ENCODE data around the gene ITPRID2. TPM values are rescaled to one million over a fixed set of nuclear protein-coding genes. Genes with fewer than 3 reads are reported as not detected.
A peak's percentile ranks its signal among the peaks of the same experiment; 100 is the strongest.

ITPRID2 gene
- total and polyA plus RNA-seq, 2 of the 4 experiments (the other 2 are of a cell fraction): 74.1 to 187 TPM

- TF ChIP-seq, protein P1, sequence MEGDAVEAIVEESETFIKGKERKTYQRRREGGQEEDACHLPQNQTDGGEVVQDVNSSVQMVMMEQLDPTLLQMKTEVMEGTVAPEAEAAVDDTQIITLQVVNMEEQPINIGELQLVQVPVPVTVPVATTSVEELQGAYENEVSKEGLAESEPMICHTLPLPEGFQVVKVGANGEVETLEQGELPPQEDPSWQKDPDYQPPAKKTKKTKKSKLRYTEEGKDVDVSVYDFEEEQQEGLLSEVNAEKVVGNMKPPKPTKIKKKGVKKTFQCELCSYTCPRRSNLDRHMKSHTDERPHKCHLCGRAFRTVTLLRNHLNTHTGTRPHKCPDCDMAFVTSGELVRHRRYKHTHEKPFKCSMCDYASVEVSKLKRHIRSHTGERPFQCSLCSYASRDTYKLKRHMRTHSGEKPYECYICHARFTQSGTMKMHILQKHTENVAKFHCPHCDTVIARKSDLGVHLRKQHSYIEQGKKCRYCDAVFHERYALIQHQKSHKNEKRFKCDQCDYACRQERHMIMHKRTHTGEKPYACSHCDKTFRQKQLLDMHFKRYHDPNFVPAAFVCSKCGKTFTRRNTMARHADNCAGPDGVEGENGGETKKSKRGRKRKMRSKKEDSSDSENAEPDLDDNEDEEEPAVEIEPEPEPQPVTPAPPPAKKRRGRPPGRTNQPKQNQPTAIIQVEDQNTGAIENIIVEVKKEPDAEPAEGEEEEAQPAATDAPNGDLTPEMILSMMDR (conservative IDR thresholded peaks at IDR 0.05; ENCODE audit: low read depth, low read length): no peak
- TF ChIP-seq MXI1 (IDR thresholded peaks at IDR 0.05; ENCODE audit: borderline replicate concordance, low read depth, low read length) (no peak), RAD21 (IDR thresholded peaks at IDR 0.05; ENCODE audit: low read length) (no peak), CHD1 (IDR thresholded peaks at IDR 0.05; ENCODE audit: low read depth, low read length) (no peak)
- no TSS peak for BruUV-seq (replicated peaks)
- CTCF ChIA-PET: no interaction called here
Measured at GRCh38 chr2:181911830-181912229, 20.3 kb downstream of the ITPRID2 start.

More at GRCh38 chr2:181911830-181912229, 20.3 kb downstream of the ITPRID2 start:
- H3K4me2 ChIP-seq (ENCODE audit: low read depth, low read length): no peak overlapping the region
- no peaks in the 10 kb centered on the region for H3K9me3 ChIP-seq (ENCODE audit: control insufficient read depth, insufficient read depth, low read length)
- H2BK20ac ChIP-seq (ENCODE audit: low read depth, low read length): no peak overlapping the region
- H2AK5ac ChIP-seq (ENCODE audit: low read depth, low read length): no peak overlapping the region
- no peak overlapping the region for H3K4me3 ChIP-seq (ENCODE audit: insufficient read depth, low read depth, low read length)
- WGBS, 2 experiments (ENCODE audit: extremely low coverage in 2 of 2, insufficient read length in 1 of 2): no CpG with 5 or more reads among the region's 2 CpGs
- H3K9me1 ChIP-seq (ENCODE audit: insufficient read depth, low read length): peaks cover 10% of the 10 kb centered on the region
- H2AK9ac ChIP-seq (replicated peaks; ENCODE audit: low read depth, low read length, poor library complexity): no peak overlapping the region
- no peak overlapping the region for H4K5ac ChIP-seq (ENCODE audit: low read depth, low read length)
- no peak overlapping the region for H2BK120ac ChIP-seq (ENCODE audit: low read depth, low read length)
- H3K18ac ChIP-seq (ENCODE audit: low read depth, low read length): no peak overlapping the region
- peaks cover 24% of the 10 kb centered on the region for H3K36me3 ChIP-seq (ENCODE audit: control insufficient read depth, insufficient read depth, low read length)
- H2BK15ac ChIP-seq (ENCODE audit: low read depth, low read length): no peak overlapping the region
- H4K20me1 ChIP-seq (ENCODE audit: insufficient read depth, low read length): peaks cover 2% of the 10 kb centered on the region; the same call in 1 of the 2 replicates
- no peaks in the 10 kb centered on the region for H3K27me3 ChIP-seq (ENCODE audit: control insufficient read depth, insufficient read depth, low read length)
- peak overlapping the region; percentile 1 for H2BK5ac ChIP-seq (ENCODE audit: low read depth, low read length, poor library complexity, severe bottlenecking)
- H3K4me1 ChIP-seq (ENCODE audit: control insufficient read depth, insufficient read depth, low read length): peaks cover 8% of the 10 kb centered on the region
- H3K23ac ChIP-seq (ENCODE audit: low read depth, low read length): no peak overlapping the region
- H4K8ac ChIP-seq (ENCODE audit: low read depth in 2 of 2, low read length in 2 of 2): no peak overlapping the region
- H3K27ac ChIP-seq (ENCODE audit: insufficient read depth, low read length): no peak overlapping the region
- in situ Hi-C loops (cut with MboI; ENCODE audit: low sequenced_read_pairs): loop anchor here (25.0 kb wide), 1 partner anchor 750 kb away; no protein-coding TSS in a partner anchor
- intact Hi-C loops (cut with micrococcal nuclease): loop anchor here (1.0 kb wide), 1 partner anchor 8 kb away; no protein-coding TSS in a partner anchor
- H3K14ac ChIP-seq (replicated peaks; ENCODE audit: low read depth, low read length): no peak overlapping the region
- H3K4ac ChIP-seq (ENCODE audit: low read depth, low read length): no peak overlapping the region
- ATAC-seq (ENCODE audit: low read depth): no peak
- no peak overlapping the region for H3K9ac ChIP-seq (ENCODE audit: low read depth, low read length)
- no peak overlapping the region for H2AFZ ChIP-seq (replicated peaks; ENCODE audit: low read length, poor library complexity)
- dilution Hi-C loops (cut with HindIII; ENCODE audit: low sequenced_read_pairs, unreplicated experiment): no loop called here
- peaks cover 5 to 43% of the 10 kb centered on the region in 2 experiments; a peak in 3 of 4 replicates for H3K79me1 ChIP-seq (ENCODE audit: low read depth in 1 of 2, low read length in 2 of 2)
- no peak overlapping the region for H3K56ac ChIP-seq (ENCODE audit: extremely low read depth, insufficient read depth, low read length)
- no peak overlapping the region for H4K91ac ChIP-seq (ENCODE audit: insufficient read depth, low read depth, low read length)
- no peak for DNase-seq
- POLR2A ChIA-PET (ENCODE audit: unreplicated experiment): no interaction called here

Measured in IMR-90 (cell line).